ENCODE measurements around the gene C11orf86.

The C11orf86 gene

DNA sequence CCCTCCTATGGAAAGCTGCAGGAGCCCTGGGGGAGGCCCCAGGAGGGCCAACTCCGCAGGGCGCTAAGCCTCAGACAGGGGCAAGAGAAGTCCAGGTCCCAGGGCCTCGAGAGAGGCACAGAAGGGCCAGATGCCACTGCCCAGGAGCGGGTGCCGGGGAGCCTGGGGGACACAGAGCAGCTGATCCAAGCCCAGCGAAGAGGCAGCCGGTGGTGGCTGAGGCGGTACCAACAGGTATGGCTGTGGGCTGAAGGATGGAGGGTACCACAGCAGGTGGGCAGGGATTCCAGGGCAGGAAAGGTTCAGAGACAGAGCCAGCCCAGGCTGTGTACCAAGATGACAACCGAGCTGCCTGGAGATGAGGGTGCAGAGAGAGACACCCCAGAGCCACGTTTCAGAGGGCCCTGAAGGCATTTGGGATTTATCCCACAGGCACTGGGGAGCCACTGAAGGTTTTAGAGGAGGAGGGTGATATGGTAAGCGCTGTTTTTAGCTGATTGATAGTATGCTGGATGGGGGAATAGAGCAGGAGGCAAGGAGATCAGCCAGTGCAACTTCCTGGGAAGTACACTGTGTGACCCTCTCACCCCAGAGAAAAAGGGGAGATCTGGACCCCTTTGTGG lies 412 bp downstream of the C11orf86 start:
- TF ChIP-seq NFIC (IDR thresholded peaks at IDR 0.05) (no peak), EP300 (IDR thresholded peaks at IDR 0.05; ENCODE audit: borderline replicate concordance) (no peak), TEAD4 (IDR thresholded peaks at IDR 0.05) (no peak), EGR1 (IDR thresholded peaks at IDR 0.05) (no peak), YY1 (IDR thresholded peaks at IDR 0.05; ENCODE audit: low read depth) (no peak), CEBPB (IDR thresholded peaks at IDR 0.05) (no peak), RAD21 (IDR thresholded peaks at IDR 0.05; ENCODE audit: low read depth) (no peak), CREB1 (IDR thresholded peaks at IDR 0.05; ENCODE audit: low read depth) (no peak), TAF1 (IDR thresholded peaks at IDR 0.05; ENCODE audit: low read depth) (no peak), FOXM1 (IDR thresholded peaks at IDR 0.05; ENCODE audit: borderline replicate concordance, low read depth) (no peak), ZBTB7A (IDR thresholded peaks at IDR 0.05; ENCODE audit: low read depth) (no peak), TCF12 (IDR thresholded peaks at IDR 0.05; ENCODE audit: low read depth) (no peak)
- TF ChIP-seq, protein P1, sequence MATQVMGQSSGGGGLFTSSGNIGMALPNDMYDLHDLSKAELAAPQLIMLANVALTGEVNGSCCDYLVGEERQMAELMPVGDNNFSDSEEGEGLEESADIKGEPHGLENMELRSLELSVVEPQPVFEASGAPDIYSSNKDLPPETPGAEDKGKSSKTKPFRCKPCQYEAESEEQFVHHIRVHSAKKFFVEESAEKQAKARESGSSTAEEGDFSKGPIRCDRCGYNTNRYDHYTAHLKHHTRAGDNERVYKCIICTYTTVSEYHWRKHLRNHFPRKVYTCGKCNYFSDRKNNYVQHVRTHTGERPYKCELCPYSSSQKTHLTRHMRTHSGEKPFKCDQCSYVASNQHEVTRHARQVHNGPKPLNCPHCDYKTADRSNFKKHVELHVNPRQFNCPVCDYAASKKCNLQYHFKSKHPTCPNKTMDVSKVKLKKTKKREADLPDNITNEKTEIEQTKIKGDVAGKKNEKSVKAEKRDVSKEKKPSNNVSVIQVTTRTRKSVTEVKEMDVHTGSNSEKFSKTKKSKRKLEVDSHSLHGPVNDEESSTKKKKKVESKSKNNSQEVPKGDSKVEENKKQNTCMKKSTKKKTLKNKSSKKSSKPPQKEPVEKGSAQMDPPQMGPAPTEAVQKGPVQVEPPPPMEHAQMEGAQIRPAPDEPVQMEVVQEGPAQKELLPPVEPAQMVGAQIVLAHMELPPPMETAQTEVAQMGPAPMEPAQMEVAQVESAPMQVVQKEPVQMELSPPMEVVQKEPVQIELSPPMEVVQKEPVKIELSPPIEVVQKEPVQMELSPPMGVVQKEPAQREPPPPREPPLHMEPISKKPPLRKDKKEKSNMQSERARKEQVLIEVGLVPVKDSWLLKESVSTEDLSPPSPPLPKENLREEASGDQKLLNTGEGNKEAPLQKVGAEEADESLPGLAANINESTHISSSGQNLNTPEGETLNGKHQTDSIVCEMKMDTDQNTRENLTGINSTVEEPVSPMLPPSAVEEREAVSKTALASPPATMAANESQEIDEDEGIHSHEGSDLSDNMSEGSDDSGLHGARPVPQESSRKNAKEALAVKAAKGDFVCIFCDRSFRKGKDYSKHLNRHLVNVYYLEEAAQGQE (IDR thresholded peaks at IDR 0.05; ENCODE audit: low read depth) = no peak
- TF ChIP-seq, protein P2, sequence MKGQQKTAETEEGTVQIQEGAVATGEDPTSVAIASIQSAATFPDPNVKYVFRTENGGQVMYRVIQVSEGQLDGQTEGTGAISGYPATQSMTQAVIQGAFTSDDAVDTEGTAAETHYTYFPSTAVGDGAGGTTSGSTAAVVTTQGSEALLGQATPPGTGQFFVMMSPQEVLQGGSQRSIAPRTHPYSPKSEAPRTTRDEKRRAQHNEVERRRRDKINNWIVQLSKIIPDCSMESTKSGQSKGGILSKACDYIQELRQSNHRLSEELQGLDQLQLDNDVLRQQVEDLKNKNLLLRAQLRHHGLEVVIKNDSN (IDR thresholded peaks at IDR 0.05) = no peak
- TF ChIP-seq, protein P3, sequence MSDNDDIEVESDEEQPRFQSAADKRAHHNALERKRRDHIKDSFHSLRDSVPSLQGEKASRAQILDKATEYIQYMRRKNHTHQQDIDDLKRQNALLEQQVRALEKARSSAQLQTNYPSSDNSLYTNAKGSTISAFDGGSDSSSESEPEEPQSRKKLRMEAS (IDR thresholded peaks at IDR 0.05) = no peak

DNA sequence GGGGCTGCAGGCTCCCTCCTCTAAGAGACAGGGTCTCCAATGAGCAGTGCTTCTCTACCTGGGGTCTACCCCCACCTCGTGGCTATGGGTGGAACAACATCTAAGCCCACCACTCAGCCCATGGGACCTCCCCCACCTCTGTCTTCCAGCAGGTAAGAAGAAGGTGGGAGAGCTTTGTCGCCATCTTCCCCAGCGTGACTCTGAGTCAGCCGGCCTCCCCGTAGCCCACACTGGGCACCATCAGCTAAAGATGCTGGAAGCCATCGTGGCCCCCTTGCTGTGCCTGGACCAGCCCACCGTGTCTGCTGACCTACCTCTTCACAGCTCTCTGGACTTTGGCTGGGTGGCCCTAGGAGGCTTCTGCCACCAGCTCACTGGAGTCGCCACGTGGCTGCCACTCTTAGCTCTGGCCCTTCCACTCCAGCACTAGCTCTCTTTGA lies 944 bp downstream of the C11orf86 start:
- TF ChIP-seq TEAD4 (IDR thresholded peaks at IDR 0.05) = no peak
- TF ChIP-seq, protein P1 (IDR thresholded peaks at IDR 0.05; ENCODE audit: low read depth) = no peak
- no peak for TF ChIP-seq TCF12 (IDR thresholded peaks at IDR 0.05; ENCODE audit: low read depth)
- TF ChIP-seq FOXM1 (IDR thresholded peaks at IDR 0.05; ENCODE audit: borderline replicate concordance, low read depth) = no peak
- TF ChIP-seq CREB1 (IDR thresholded peaks at IDR 0.05; ENCODE audit: low read depth) = no peak
- TF ChIP-seq RAD21 (IDR thresholded peaks at IDR 0.05; ENCODE audit: low read depth) = peak; percentile 73
- no peak for TF ChIP-seq NFIC (IDR thresholded peaks at IDR 0.05)
- TF ChIP-seq YY1 (IDR thresholded peaks at IDR 0.05; ENCODE audit: low read depth) = no peak
- no peak for TF ChIP-seq EGR1 (IDR thresholded peaks at IDR 0.05)
- no peak for TF ChIP-seq EP300 (IDR thresholded peaks at IDR 0.05; ENCODE audit: borderline replicate concordance)
- peak; percentile 93 for TF ChIP-seq ZBTB7A (IDR thresholded peaks at IDR 0.05; ENCODE audit: low read depth)

DNA sequence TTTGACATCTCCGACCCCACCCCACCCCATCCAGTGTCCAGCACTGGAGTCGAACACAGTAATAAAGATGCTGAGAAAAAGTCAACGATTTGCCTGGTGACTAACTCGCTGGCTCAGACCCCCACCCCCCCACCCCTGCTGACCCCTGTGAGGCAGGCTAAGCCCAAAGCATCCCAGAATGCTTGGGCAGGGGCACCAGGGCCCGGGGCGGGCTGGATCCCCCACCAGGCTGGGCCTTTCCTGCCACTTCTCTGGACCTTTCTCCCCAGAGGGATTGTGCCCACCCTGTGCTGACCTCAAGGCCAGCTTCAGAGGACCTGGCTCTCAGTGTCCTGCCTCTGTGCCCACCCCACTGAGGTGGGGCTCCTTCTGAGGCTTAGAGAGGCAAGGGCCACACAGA lies 1.8 kb downstream of the C11orf86 start:
- TF ChIP-seq, protein P1 (IDR thresholded peaks at IDR 0.05; ENCODE audit: low read depth) = no peak
- no peak for TF ChIP-seq FOXM1 (IDR thresholded peaks at IDR 0.05; ENCODE audit: borderline replicate concordance, low read depth)
- TF ChIP-seq, protein P2 (IDR thresholded peaks at IDR 0.05) = no peak
- no peak for TF ChIP-seq TAF1 (IDR thresholded peaks at IDR 0.05; ENCODE audit: low read depth)
- no peak for TF ChIP-seq EGR1 (IDR thresholded peaks at IDR 0.05)
- TF ChIP-seq CREB1 (IDR thresholded peaks at IDR 0.05; ENCODE audit: low read depth) = no peak
- no peak for TF ChIP-seq CEBPB (IDR thresholded peaks at IDR 0.05)
- TF ChIP-seq TCF12 (IDR thresholded peaks at IDR 0.05; ENCODE audit: low read depth) = no peak
- TF ChIP-seq RAD21 (IDR thresholded peaks at IDR 0.05; ENCODE audit: low read depth) = no peak
- TF ChIP-seq, protein P3 (IDR thresholded peaks at IDR 0.05) = no peak
- no peak for TF ChIP-seq TEAD4 (IDR thresholded peaks at IDR 0.05)
- no peak for TF ChIP-seq NFIC (IDR thresholded peaks at IDR 0.05)
- no peak for TF ChIP-seq EP300 (IDR thresholded peaks at IDR 0.05; ENCODE audit: borderline replicate concordance)
- TF ChIP-seq YY1 (IDR thresholded peaks at IDR 0.05; ENCODE audit: low read depth) = no peak
- no peak for TF ChIP-seq ZBTB7A (IDR thresholded peaks at IDR 0.05; ENCODE audit: low read depth)

DNA sequence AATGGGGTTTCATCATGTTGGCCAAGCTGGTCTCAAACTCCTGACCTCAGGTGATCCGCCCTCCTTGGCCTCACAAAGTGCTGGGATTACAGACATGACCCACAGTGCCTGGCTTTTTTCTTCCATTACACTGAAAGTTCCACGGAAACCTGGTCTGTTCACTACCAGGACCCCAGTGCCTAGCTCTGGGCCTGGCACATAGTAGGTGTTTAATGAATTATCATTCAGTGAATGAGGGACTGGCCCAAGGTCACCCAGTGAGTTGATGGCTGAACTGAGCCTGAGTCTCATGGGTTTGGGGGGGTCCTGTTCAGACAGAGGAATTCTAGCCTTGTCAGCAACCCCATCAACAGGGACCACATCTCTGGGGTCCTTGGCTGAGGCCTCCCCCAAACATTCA lies 3.1 kb downstream of the C11orf86 start:
- TF ChIP-seq, protein P1 (IDR thresholded peaks at IDR 0.05; ENCODE audit: low read depth) = no peak
- TF ChIP-seq TCF12 (IDR thresholded peaks at IDR 0.05; ENCODE audit: low read depth) = no peak
- TF ChIP-seq, protein P3 (IDR thresholded peaks at IDR 0.05) = no peak
- TF ChIP-seq, protein P2 (IDR thresholded peaks at IDR 0.05) = no peak
- TF ChIP-seq TAF1 (IDR thresholded peaks at IDR 0.05; ENCODE audit: low read depth) = no peak
- no peak for TF ChIP-seq TEAD4 (IDR thresholded peaks at IDR 0.05)
- TF ChIP-seq CREB1 (IDR thresholded peaks at IDR 0.05; ENCODE audit: low read depth) = no peak
- no peak for TF ChIP-seq FOXM1 (IDR thresholded peaks at IDR 0.05; ENCODE audit: borderline replicate concordance, low read depth)
- no peak for TF ChIP-seq EP300 (IDR thresholded peaks at IDR 0.05; ENCODE audit: borderline replicate concordance)
- TF ChIP-seq EGR1 (IDR thresholded peaks at IDR 0.05) = no peak
- no peak for TF ChIP-seq ZBTB7A (IDR thresholded peaks at IDR 0.05; ENCODE audit: low read depth)
- no peak for TF ChIP-seq NFIC (IDR thresholded peaks at IDR 0.05)
- no peak for TF ChIP-seq RAD21 (IDR thresholded peaks at IDR 0.05; ENCODE audit: low read depth)
- TF ChIP-seq YY1 (IDR thresholded peaks at IDR 0.05; ENCODE audit: low read depth) = no peak
- TF ChIP-seq CEBPB (IDR thresholded peaks at IDR 0.05) = no peak

Measured in Ishikawa (cell line).